HG03457 (cell line): ENCODE measurements around the gene OR51V1.
"Not testable (repeated sequence)": the region's sequence is repeated elsewhere in the genome, so short reads cannot be mapped to it uniquely, and the experiment has no call there.

ENCODE experiments used
- ATAC-seq: cut with Tn5 transposase; IDR thresholded peaks from one replicate; pipeline ENCODE4 v1.9.1; 2021; ENCODE audit warnings: moderate number of reproducible peaks; ENCODE audit not compliant: unreplicated experiment

OR51V1 gene

GRCh38 chr11:5174934-5175333 lies 25.5 kb downstream of the OR51V1 start:
- no peak for ATAC-seq

- no peak for ATAC-seq
These were observed 28.6 kb downstream of the OR51V1 start for GRCh38 chr11:5171856-5172255.

- not testable (repeated sequence) for ATAC-seq
These were observed 34.6 kb downstream of the OR51V1 start for GRCh38 chr11:5165898-5166297.

- ATAC-seq = not testable (repeated sequence)
These were observed 35.7 kb downstream of the OR51V1 start for GRCh38 chr11:5164807-5165206.

- ATAC-seq = not testable (repeated sequence)
These were observed 39.4 kb downstream of the OR51V1 start for GRCh38 chr11:5161045-5161444.

GRCh38 chr11:5160217-5160616 lies 40.3 kb downstream of the OR51V1 start:
- not testable (repeated sequence) for ATAC-seq

- no peak for ATAC-seq
These were observed 40.7 kb downstream of the OR51V1 start for GRCh38 chr11:5159806-5160205.

GRCh38 chr11:5154657-5155056 lies 45.8 kb downstream of the OR51V1 start, which contains the start of gene OR52A1:
TSS of gene OR52A1 (minus strand) at chr11:5154757. CDS start at chr11:5152369, 2,388 bp downstream.
- no peak for ATAC-seq

- ATAC-seq = no peak
These were observed 46.7 kb downstream of the OR51V1 start for GRCh38 chr11:5153574-5154431.

GRCh38 chr11:5151713-5152153 lies 48.7 kb downstream of the OR51V1 start:
- no peak for ATAC-seq
